HTERT RPE-1 (cell line): ENCODE measurements around the gene DNAH17.

Experiments
- in situ Hi-C: fragments of 300-500 bp; cut with MboI; formaldehyde crosslinking; loops from 4 replicates; pipeline ENCODE4 v1.14.3; 2020; ENCODE audit warnings: low sequenced_read_pairs

Gene DNAH17, protein sequence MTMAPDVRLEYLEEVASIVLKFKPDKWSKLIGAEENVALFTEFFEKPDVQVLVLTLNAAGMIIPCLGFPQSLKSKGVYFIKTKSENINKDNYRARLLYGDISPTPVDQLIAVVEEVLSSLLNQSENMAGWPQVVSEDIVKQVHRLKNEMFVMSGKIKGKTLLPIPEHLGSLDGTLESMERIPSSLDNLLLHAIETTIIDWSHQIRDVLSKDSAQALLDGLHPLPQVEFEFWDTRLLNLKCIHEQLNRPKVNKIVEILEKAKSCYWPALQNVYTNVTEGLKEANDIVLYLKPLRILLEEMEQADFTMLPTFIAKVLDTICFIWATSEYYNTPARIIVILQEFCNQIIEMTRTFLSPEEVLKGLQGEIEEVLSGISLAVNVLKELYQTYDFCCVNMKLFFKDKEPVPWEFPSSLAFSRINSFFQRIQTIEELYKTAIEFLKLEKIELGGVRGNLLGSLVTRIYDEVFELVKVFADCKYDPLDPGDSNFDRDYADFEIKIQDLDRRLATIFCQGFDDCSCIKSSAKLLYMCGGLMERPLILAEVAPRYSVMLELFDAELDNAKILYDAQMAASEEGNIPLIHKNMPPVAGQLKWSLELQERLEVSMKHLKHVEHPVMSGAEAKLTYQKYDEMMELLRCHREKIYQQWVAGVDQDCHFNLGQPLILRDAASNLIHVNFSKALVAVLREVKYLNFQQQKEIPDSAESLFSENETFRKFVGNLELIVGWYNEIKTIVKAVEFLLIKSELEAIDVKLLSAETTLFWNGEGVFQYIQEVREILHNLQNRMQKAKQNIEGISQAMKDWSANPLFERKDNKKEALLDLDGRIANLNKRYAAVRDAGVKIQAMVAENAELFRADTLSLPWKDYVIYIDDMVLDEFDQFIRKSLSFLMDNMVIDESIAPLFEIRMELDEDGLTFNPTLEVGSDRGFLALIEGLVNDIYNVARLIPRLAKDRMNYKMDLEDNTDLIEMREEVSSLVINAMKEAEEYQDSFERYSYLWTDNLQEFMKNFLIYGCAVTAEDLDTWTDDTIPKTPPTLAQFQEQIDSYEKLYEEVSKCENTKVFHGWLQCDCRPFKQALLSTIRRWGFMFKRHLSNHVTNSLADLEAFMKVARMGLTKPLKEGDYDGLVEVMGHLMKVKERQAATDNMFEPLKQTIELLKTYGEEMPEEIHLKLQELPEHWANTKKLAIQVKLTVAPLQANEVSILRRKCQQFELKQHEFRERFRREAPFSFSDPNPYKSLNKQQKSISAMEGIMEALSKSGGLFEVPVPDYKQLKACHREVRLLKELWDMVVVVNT (N-terminal part only)

DNA sequence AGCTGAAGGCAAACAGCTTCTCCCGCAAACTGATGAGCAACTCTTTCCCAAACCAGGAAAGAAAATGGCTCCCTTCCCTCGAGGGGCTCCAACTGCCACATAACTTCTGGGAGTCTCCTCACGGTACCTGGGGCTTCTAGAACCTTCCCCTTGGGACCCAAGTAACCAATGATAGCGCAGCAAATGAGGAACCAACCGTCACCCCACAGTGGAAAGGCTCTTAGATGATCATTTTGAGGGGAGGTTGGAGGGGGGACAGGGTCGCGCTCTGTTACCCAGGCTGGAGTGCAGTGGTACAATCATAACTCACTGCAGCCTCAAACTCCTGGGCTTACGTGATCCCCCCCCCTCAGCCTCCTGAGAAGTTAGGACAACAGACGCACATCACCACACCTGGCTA is at the start of gene DNAH17:
TSS of gene DNAH17 (minus strand) at position 101 of the 400 bp plus-strand sequence. CDS start 2,339 bp downstream, outside the sequence.
- in situ Hi-C loops: no loop called here

DNA sequence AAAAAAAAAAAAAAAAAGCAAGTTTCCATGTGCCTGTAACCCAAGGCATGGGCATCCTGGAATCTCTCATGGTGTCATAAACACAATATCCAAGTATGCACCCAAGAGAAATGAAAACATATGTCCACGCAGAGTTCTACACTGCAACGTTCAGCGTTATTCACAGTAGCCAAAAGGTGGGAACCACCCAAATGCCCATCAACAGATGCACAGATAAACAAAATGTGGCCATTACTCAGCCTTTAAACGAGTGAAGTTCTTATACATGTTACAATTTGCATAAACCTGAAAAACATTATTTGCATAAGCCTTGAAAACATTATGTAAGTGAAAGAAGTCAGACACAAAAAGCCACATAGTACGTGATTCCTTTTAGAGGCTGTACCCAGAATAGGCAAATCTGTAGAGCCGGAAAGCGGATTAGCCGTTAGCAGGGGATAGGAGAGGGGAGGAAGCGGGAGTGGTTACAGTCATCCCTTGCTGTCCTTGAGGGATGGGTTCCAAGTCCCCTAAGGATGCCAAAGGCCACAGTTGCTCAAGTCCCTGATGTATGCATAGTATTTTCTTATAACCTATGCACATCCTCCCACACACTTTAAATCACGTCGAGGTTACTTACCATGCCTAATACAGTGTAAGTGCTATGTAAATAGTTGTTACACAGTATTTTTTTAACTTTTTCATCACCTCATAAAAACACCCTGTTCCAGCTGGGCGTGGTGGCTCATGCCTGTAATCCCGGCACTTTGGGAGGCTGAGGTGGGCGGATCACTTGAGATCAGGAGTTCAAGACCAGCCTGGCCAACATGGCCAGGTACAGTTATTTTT is 47.3 kb upstream of the DNAH17 start:
- in situ Hi-C loops: no loop called here

DNA sequence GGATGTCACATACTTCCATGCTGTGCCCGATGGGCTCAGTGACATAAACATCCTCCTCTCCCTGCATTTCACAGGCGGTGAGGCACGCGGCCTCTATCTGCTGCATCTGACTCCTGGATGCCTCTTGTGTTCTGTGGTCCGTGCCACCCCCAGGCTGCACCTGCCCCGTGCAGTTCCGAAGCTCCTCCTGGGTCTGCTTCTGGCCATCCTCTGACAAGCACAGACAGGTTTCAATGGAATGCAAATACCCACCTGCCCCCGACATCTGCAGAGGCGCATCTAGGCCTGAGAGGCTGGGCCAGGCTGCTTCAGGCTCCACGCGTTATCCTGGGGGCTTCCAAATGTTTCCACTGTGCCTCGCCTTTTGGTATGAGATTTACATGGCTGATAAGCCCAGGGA is 46.3 kb upstream of the DNAH17 start:
- in situ Hi-C loops: no loop called here

DNA sequence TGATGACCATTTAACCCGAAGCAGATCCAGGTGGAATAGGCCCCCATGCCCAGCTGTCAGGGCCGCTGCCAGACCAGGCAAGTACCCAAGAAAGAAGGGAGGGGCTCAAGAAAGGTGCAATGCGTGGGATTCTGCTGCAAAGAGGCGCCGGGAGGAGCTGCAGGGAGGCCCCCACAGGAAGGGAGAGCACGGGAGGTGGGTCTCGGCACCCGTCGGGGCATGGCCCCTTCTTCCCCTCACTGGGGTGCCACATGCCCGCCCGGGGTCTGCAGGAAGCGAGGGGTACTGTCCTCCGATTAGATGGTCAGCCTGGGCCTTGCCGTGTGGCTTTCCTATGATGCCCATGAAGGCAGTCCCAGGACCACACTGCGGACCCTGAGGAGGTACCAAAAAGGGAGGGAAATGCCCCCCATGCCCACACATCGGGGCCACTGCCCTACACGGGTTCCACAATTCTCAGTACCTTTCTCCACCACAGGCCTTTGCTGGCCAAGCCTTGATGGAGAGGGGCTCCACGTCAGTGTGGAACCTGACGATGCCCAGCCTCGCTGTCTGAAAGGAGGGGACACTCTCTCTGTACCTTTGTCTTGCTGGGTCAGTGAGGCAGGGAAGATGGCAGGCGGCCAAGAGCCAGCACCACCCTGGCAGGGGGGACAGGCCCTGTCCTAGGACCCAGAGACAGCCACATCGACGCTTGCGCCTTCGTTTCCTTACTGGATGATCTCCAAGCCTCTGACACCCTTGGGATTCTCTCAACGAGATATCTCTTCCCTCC is 45.5 kb upstream of the DNAH17 start:
- in situ Hi-C loops: no loop called here

DNA sequence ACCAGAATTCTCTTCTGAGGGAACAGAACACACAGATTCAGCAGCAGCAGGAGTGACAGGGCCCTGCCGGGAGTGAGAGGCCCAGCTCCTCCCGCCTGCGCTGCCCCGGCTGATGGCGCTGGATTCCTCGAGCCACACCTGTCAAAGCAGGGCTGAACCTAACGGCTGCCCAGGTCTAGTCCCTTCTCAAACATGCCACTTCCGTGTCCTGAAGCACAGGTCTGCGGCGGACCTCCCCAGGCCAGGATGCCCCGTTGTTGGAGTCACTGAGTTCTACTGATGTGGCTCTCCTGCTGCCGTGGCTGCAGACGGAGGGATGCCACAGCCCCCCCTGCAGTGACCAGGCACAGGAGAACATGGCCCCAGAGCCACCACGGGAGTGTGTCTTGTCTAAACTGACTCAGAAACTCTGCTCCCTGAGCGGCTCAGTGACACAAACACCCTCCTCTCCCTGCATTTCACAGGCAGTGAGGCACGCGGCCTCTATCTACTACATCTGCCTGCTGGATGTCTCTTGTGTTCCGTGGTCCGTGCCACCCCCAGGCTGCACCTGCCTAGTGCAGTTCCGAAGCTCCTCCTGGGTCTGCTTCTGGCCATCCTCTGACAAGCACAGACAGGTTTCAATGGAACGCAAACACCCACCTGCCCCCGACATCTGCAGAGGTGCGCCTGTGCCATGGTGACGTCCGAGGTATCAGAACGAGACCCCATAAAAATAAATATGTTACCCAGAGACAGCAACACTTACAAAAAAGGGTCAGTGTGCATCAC is 44.7 kb upstream of the DNAH17 start:
- in situ Hi-C loops: no loop called here

DNA sequence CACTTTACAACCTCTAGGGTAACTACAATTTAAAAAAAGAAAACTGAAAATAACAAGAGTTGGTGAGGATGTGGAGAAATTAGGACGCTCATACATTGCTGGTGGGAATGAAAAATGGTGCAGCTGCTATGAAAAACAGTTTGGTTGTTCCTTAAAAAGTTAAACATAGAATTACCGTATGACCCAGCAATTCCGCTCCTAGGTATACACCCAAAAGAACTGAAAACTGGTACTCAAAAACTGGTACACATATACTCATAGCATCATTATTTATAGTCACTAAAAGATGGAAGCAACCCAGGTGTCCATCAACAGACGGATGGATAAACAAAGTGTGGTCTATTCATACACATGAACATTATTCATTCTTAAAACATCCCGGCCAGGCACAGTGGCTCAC is 42.9 kb upstream of the DNAH17 start:
- in situ Hi-C loops: no loop called here

DNA sequence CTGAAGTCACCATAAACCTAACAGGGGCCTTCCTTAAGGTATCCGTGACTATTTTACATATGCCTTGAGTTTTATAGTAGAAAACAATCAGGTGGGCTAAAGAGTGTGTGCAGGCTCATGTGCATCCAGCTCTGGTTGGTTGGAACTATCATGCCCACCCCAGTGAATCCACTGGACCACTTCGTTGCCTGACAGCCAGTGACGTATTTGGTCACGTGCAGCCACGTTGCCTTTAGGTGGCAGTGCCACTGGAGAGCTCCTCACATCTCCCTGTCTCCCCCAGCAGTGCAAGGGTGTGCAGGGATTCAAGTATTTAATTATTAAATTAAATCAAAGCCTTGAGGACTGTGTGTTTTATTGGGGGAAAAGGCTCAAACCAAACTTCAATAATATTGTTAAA is 42.1 kb upstream of the DNAH17 start:
- in situ Hi-C loops: no loop called here

DNA sequence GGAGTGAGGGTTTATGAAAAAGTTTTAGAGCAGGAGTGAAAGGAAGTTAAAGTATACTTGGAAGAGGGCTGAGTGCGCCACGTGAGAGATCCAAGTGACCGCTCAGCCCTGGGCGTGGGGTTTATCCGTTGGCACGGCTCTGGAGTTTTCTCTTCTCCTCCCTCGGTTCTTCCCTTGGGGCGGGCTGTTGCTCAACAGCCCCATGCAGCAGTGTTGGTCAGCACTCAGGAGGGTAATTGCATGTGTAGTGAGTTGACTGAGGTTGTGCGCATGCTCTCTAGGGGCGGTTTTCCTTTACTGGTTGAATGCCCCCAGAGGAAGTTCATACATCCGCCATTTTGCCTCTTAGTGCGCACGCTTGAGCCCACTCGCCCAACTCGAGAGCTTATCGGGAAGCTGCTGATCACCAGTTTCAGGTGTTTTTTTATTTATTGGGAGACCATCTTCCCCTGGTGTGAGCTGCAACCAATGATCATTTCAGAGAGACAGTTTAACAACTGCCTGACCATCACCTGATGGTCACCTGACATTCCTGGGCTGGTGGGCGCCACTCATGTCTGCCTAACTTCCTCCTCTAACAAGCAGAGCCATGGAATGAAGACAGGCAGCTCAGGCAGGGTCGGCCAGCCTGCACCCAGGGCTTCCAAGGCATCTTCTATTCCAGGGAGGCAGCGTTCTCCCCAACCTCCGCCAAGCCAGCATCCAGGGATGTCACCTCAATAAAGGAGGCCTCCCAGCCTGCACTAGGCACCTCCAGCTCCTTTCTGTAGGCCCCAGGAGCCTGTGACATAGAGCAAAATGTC is 41.3 kb upstream of the DNAH17 start:
- in situ Hi-C loops: no loop called here

DNA sequence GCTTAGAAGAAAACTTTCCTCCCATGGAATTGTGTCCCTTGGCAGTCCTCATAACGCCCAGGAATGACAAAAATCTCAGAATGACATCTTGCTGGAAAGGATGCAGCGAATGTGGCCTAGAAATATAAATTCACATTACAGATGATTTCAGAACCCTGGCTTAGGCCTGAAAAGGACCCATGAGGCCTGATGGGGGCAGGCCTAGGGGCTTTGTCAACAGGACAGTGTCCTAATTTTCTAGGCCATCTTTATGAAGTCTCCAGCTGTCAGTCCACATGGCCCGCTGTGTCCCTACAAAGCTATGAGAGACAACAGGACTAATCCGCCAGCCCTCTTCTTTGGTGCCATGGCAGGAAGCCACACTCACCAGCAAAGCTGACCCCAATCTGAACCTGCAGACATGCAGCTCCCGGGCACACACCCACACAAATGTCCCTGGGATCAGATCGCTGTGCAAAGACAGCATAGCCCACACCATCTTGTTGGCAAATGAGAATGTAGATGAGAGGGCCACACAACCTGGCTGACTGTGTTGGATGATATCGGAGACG is 40.4 kb upstream of the DNAH17 start:
- in situ Hi-C loops: no loop called here

DNA sequence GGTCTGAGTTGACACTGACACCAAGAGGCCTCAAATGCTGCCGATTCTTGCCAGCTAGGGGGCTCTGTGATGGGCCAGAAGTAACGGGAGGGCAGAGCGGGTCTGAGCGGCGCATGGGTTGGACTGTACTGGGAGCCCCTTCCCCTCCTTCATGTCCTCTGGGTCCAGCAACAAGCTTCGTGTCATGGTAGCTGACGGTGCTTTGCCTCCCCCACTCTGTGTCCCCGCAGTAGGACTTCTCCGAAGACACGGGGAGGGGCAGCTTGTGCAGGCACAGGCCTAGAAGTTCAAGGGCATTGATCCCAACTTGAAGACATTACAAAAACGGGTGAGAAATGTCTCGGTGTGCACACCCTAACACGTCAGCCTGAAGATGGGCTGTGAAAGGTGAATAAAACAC is 39.8 kb upstream of the DNAH17 start:
- in situ Hi-C loops: no loop called here

DNA sequence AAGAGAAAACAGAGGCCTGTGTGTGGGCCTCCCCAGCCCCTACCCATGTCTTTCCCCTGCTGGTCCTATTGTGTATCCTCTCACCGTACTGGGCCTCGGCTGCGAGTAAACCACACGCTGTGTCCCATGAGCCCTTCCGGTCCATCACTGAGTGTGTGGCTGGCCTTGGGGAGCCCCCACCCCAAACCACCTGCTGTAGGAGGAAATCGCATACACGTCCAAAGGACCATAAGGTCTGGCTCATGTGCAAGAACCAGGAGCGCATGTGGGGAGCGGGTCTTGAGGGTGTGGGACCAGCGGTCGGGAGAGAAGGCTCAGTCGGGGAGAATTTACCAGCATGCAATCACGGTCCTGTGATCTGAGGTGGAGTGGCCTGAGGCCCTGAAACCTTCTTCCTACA is 38.4 kb upstream of the DNAH17 start:
- in situ Hi-C loops: no loop called here

DNA sequence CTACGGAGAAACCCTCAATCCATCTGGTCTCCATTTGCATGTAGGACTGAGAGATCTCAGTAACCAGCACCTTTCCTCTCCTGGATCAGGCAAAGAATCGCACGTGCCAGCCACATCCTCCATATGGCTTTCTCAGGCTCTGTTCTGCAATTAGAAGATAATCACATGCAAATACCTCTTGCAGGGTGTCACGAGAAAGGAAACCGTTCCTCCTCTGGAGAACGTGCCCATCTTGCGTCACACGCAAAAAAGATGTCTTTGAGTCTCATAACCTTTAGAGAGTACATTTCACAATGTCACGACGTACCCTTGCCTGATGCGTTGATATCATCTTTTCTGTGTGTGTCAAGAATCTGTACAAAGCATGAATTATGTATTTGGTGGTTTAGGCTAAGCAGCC is 36.2 kb upstream of the DNAH17 start:
- in situ Hi-C loops: no loop called here

DNA sequence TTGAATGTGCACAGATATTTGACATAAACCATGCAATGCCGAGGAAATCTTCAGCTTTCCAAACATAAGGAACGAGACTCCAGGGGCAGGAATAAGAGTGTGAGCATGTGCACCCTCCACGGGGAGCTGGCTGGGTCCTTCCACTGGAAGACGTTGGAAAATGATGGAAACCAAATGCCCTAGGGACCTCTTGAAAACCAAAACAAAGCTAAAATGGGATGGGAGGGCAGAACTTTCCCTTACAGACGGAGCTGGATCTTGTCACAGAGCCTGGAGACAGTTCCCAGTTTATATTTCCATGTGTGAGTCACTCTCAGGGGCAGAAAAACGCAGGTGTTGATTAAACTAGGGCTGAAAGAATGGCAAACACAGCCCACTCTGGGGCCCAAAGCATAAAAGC is 34.4 kb upstream of the DNAH17 start:
- in situ Hi-C loops: no loop called here

DNA sequence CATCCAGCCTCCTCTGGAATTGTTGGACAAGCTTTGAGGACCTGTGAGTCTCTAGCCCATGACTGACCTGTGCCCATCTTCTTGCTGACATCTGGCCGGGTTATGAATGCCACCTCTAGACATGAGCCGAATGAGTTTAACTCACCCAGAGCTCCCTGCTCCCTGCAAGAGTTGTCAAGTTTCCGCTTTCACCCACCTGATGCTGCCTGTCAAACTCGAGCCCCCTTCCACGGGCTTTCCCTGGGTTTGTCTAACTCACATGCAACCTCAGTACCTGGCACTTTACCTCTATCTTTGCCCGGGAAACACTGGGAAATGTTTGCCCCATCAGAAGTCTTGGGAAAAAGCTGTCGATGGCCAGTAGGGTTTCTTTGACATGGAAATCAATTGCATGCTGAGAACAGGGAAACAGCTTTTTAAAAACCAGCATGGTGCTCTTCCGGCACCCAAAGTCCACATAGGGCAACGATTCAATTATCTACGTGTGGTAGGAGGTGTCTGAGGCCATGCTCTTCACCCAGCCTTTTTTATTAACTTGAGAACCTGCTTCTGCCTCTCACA is 33.8 kb upstream of the DNAH17 start:
- in situ Hi-C loops: no loop called here

DNA sequence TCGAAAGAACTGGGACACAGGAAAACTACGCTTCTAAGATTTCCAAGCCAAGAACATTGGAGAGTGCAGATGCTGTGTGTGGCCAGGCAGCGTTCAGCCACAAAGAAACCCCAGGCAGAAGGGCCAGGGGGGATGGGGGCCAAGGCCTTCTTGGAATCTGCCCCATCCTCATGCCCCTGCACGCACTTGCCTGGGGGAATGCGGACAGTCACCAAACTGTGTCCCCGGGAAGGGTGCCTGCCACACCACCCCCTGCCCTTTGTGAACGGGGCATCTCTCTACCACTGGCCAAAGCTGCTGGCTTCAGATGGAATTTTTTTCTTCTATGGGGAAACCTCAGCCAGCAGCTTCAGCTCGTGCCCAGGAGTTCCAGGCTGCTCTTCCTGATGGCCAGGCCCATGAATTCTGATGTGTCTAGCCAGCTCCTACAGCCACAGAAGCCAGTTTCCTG is 32.0 kb upstream of the DNAH17 start:
- in situ Hi-C loops: no loop called here

DNA sequence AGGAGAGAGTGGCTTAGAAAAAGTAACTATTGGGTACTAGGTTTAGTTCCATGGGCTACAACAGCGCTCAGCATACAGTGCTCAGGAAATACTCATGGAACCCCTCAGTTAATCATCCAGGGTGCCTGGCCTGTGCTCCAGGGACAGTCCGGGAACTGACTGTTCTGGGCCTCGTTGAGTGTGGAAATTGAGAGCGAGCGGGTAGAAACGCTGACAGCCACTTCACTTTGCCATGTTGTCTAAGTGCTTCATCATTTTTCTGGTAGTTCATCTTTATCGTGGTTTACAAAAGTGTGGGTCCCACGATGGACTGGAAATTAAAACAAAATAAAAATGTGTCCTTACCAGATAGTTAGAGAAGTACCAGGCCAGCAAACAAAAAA is 31.6 kb upstream of the DNAH17 start:
- in situ Hi-C loops: no loop called here

DNA sequence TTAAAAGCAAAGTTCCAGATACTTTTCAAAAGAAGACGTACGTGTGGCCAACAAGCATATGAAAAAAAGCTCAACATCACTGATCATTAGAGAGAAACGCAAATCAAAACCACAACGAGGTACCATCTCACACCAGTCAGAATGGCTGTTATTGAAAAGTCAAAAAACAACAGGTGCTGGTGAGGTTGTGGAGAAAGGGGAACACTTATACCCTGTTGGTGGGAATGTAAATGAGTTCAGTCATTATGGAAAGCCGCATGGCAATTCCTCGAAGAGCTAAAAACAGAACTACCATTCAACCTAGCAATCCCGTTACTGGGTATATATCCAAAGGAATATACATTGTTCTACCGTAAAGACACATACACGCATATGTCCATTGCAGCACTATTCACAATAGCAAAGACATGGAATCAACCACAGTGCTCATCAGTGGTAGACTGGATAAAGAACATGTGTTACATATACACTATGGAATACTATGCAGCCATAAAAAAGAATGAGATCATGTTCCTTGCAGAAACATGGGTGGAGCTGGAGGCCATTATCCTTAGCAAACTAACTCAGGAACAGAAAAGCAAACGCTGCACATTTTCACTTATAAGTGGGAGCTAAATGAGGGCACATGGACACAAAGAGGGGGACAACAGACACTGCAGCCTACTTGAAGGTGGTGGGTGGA is 31.1 kb upstream of the DNAH17 start:
- in situ Hi-C loops: no loop called here
